Measurements from ENCODE around the gene EFCAB6. TPM values are rescaled to one million over a fixed set of nuclear protein-coding genes. Genes with fewer than 3 reads are reported as not detected.

The EFCAB6 gene
- total and polyA plus RNA-seq, 2 of the 4 experiments (the other 2 are of a cell fraction), result 0.44 to 1.1 TPM

- Histone ChIP-seq H2BK20ac (ENCODE audit: low read depth, low read length) (no peak overlapping the region), H2BK15ac (ENCODE audit: low read depth, low read length) (no peak overlapping the region), H4K20me1 (ENCODE audit: insufficient read depth, low read length) (no peaks in the 10 kb centered on the region), H3K9ac (ENCODE audit: low read depth, low read length) (no peak overlapping the region), H3K4me1 (ENCODE audit: control insufficient read depth, insufficient read depth, low read length) (no peaks in the 10 kb centered on the region), H3K4me3 (ENCODE audit: insufficient read depth, low read depth, low read length) (no peak overlapping the region), H3K56ac (ENCODE audit: extremely low read depth, insufficient read depth, low read length) (no peak overlapping the region), H2AK5ac (ENCODE audit: low read depth, low read length) (no peak overlapping the region), H4K8ac (ENCODE audit: low read depth in 2 of 2, low read length in 2 of 2) (no peak overlapping the region), H2BK5ac (ENCODE audit: low read depth, low read length, poor library complexity, severe bottlenecking) (no peak overlapping the region), H3K9me1 (ENCODE audit: insufficient read depth, low read length) (no peaks in the 10 kb centered on the region), H3K14ac (replicated peaks; ENCODE audit: low read depth, low read length) (no peak overlapping the region), H3K4ac (ENCODE audit: low read depth, low read length) (no peak overlapping the region), H3K79me1 (ENCODE audit: low read depth in 1 of 2, low read length in 2 of 2) (no peaks in the 10 kb centered on the region), H4K5ac (ENCODE audit: low read depth, low read length) (no peak overlapping the region), H2AK9ac (replicated peaks; ENCODE audit: low read depth, low read length, poor library complexity) (no peak overlapping the region), H4K91ac (ENCODE audit: insufficient read depth, low read depth, low read length) (no peak overlapping the region), H2AFZ (replicated peaks; ENCODE audit: low read length, poor library complexity) (no peak overlapping the region), H3K27ac (ENCODE audit: insufficient read depth, low read length) (no peak overlapping the region), H3K4me2 (ENCODE audit: low read depth, low read length) (no peak overlapping the region), H3K36me3 (ENCODE audit: control insufficient read depth, insufficient read depth, low read length) (no peaks in the 10 kb centered on the region), H2BK120ac (ENCODE audit: low read depth, low read length) (no peak overlapping the region), H3K9me3 (ENCODE audit: control insufficient read depth, insufficient read depth, low read length) (no peaks in the 10 kb centered on the region; the same call in 1 of the 2 replicates), H3K18ac (ENCODE audit: low read depth, low read length) (no peak overlapping the region), H3K27me3 (ENCODE audit: control insufficient read depth, insufficient read depth, low read length) (no peaks in the 10 kb centered on the region), H3K23ac (ENCODE audit: low read depth, low read length) (no peak overlapping the region)
- ATAC-seq (ENCODE audit: low read depth) (no peak), DNase-seq (no peak)
- dilution Hi-C loops (cut with HindIII; ENCODE audit: low sequenced_read_pairs, unreplicated experiment), result no loop called here
- no TSS peak for BruUV-seq (replicated peaks)
- ChIA-PET POLR2A (ENCODE audit: unreplicated experiment) (no interaction called here), CTCF (no interaction called here)
- in situ Hi-C loops (cut with MboI; ENCODE audit: low sequenced_read_pairs), result no loop called here
- 33% methylated on average over 6 of the region's 26 CpGs; no CpG with 5 or more reads in 1 of the 2 experiments for WGBS, 2 experiments (ENCODE audit: extremely low coverage in 2 of 2, insufficient read length in 1 of 2)
- intact Hi-C loops (cut with micrococcal nuclease), result no loop called here
- TF ChIP-seq RAD21 (IDR thresholded peaks at IDR 0.05; ENCODE audit: low read length), result no peak
- no peak for TF ChIP-seq SMC3 (IDR thresholded peaks at IDR 0.05; ENCODE audit: low read depth, low read length)
- no peak for TF ChIP-seq ELK1 (IDR thresholded peaks at IDR 0.05; ENCODE audit: borderline replicate concordance, low read depth, low read length)
- TF ChIP-seq RFX5 (IDR thresholded peaks at IDR 0.05; ENCODE audit: low read depth, low read length), result no peak
Observed at GRCh38 chr22:43488031-43488866, 323.9 kb downstream of the EFCAB6 start.
